ENCODE data around the gene LRP10. TPM values are rescaled to one million over a fixed set of nuclear protein-coding genes. Genes with fewer than 3 reads are reported as not detected.
A peak's percentile ranks its signal among the peaks of the same experiment; 100 is the strongest.

LRP10 gene
- total and polyA plus RNA-seq, 4 donors: 25.7 to 148 (median 94.0) TPM

DNA sequence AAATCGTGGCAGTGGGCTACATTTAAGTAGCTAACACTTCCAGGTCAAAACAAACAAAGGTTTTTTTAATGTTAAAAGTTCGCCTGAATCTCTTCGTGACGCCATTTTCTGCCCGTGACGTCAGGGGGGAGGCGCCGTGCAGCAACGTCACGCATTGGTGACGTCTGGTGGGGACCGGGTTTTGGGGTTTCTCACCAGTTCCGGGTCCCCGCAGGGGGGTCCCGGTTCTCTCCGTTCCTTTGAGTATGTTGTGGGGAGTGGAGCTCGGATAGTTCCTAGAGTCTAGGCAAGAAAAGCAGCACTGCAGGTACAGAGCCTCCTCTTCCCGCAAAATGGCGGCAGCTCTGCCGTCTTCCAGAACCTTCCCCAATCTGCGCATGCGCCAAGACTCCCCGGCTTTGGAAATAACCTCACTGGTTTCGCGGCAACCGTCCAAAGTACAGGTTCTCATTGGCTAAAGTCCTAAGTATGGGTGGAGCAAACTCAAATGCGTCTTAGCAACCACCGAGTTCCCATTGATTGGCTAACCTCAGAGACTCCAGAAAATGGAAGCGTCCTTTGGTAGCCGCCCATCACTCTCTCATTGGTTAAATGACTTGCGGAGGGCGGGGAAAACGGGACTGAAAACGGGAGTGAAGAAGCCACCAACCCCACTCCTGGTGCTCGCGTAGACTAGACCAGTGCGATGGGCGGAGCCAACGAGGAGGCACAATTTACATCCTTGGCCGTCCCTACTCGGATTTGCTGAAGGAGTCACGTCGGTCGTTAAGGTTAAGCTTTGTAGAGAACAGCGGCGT lies 47.5 kb downstream of the LRP10 start, which contains the start of gene RBM23:
Gene RBM23, minus strand, starts transcription at position 346 of the 797 bp plus-strand sequence.
- peaks cover 0 to 13% (median 6%) of the 10 kb centered on the region in 5 donors for H3K4me1 ChIP-seq (ENCODE audit: control insufficient read depth in 5 of 5, insufficient read depth in 5 of 5, low read length in 5 of 5)
- WGBS, 2 donors: 0 to 1% methylated on average over 46 of the region's 46 CpGs
- ATAC-seq (ENCODE audit: insufficient read depth, low FRiP score): peak; percentile 91
- peak within 1 kb of the TSS; percentile 95 to 100 for H3K27ac ChIP-seq (ENCODE audit: low read depth in 1 of 2, low read length in 1 of 2)
- peaks cover 18 to 39% (median 25%) of the 10 kb centered on the region in 4 donors for H3K36me3 ChIP-seq (ENCODE audit: control insufficient read depth in 4 of 4, insufficient read depth in 4 of 4, low read length in 4 of 4)
- H3K9me3 ChIP-seq (ENCODE audit: control insufficient read depth in 4 of 4, insufficient read depth in 3 of 4, low read length in 3 of 4): no peaks in the 10 kb centered on the region
- no peaks in the 10 kb centered on the region for H3K27me3 ChIP-seq (ENCODE audit: control insufficient read depth in 3 of 3, insufficient read depth in 3 of 3, low read length in 2 of 3)
- peak within 1 kb of the TSS; percentile 95 for H3K4me3 ChIP-seq
- H3K9ac ChIP-seq (ENCODE audit: insufficient read depth in 1 of 2, low read length in 2 of 2): peak within 1 kb of the TSS; percentile 99 to 100
- no peak for TF ChIP-seq CTCF (IDR thresholded peaks at IDR 0.05; ENCODE audit: control extremely low read depth, extremely low read depth)
- peak; percentile 100 for DNase-seq

GRCh38 chr14:22919601-22919921 lies 48.0 kb downstream of the LRP10 start:
- peak; percentile 2 for ATAC-seq (ENCODE audit: insufficient read depth, low FRiP score)
- Histone ChIP-seq H3K9me3 (ENCODE audit: control insufficient read depth in 4 of 4, insufficient read depth in 3 of 4, low read length in 3 of 4) (no peaks in the 10 kb centered on the region), H3K27ac (ENCODE audit: low read depth in 1 of 2, low read length in 1 of 2) (peak overlapping the region; percentile 72 to 91), H3K4me3 (peak overlapping the region; percentile 40), H3K9ac (ENCODE audit: insufficient read depth in 1 of 2, low read length in 2 of 2) (peak overlapping the region; percentile 64 to 92), H3K36me3 (ENCODE audit: control insufficient read depth in 4 of 4, insufficient read depth in 4 of 4, low read length in 4 of 4) (peaks cover 23 to 43% (median 31%) of the 10 kb centered on the region in 4 donors), H3K27me3 (ENCODE audit: control insufficient read depth in 3 of 3, insufficient read depth in 3 of 3, low read length in 2 of 3) (no peaks in the 10 kb centered on the region), H3K4me1 (ENCODE audit: control insufficient read depth in 5 of 5, insufficient read depth in 5 of 5, low read length in 5 of 5) (peaks cover 0 to 13% (median 6%) of the 10 kb centered on the region in 5 donors)
- WGBS, 2 donors: 5 to 9% methylated on average over 10 of the region's 10 CpGs
- TF ChIP-seq CTCF (IDR thresholded peaks at IDR 0.05; ENCODE audit: control extremely low read depth, extremely low read depth): no peak
- DNase-seq: no peak

DNA sequence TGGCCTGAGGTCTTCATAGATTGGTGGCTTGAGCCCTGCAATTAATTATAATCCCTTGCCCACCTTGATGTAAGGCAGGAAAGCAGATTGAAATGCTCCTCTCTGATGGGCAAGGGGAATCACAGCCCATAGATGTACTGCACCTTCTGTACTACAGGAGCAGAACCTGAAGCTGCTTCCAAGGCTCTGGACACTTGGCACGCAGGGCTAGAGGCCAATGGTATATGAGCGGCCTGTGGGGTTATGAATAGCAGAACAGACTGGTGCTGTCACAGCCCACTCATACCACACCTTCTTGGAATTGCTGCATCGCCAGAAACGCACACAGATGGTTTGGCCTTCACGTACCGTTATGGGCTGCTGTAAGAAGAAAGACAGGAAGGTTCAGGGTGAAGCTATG lies 49.2 kb downstream of the LRP10 start:
- no peak overlapping the region for H3K27ac ChIP-seq (ENCODE audit: low read depth in 1 of 2, low read length in 1 of 2)
- no peak for TF ChIP-seq CTCF (IDR thresholded peaks at IDR 0.05; ENCODE audit: control extremely low read depth, extremely low read depth)
- no peaks in the 10 kb centered on the region for H3K27me3 ChIP-seq (ENCODE audit: control insufficient read depth in 3 of 3, insufficient read depth in 3 of 3, low read length in 2 of 3)
- ATAC-seq (ENCODE audit: insufficient read depth, low FRiP score) (no peak), DNase-seq (no peak)
- no peak overlapping the region for H3K4me3 ChIP-seq
- H3K36me3 ChIP-seq (ENCODE audit: control insufficient read depth in 4 of 4, insufficient read depth in 4 of 4, low read length in 4 of 4): peaks cover 27 to 43% (median 36%) of the 10 kb centered on the region in 4 donors
- no peak overlapping the region for H3K9ac ChIP-seq (ENCODE audit: insufficient read depth in 1 of 2, low read length in 2 of 2)
- H3K4me1 ChIP-seq (ENCODE audit: control insufficient read depth in 5 of 5, insufficient read depth in 5 of 5, low read length in 5 of 5): peaks cover 0 to 13% (median 6%) of the 10 kb centered on the region in 5 donors
- no peaks in the 10 kb centered on the region for H3K9me3 ChIP-seq (ENCODE audit: control insufficient read depth in 4 of 4, insufficient read depth in 3 of 4, low read length in 3 of 4)
- WGBS, 2 donors: 92 to 96% methylated on average over 6 of the region's 6 CpGs
